ENCODE data around the gene TNFSF9. TPM values are rescaled to one million over a fixed set of nuclear protein-coding genes. Genes with fewer than 3 reads are reported as not detected.

The TNFSF9 gene
- total RNA-seq, 1 donor from 2014 or later, result 0.38 TPM

DNA sequence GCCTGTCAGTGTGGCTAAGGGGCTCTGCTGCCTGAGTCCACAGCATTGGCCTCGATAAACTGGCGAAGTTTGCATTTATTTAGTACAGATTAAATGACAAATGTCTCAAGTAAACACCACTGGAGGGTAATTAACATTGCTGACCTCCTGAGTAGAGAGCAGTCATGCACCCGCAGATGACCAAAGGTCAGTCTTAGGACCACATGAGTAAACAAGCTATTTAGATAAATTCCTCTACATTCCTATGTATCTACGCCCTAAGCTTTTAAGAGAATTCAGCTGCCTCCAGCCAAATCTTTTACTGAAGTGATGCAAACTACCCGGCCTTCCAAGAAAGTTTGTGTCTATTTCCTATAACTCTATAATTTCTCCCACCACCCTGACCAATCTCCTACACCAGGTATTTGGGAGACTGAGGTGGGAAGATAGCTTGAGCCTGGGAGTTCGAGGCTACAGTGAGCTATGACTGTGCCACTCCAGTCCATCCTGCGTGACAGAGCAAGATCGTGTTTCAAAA is 37.2 kb downstream of the TNFSF9 start:
- no peaks in the 10 kb centered on the region for H3K36me3 ChIP-seq
- H3K4me1 ChIP-seq, result no peaks in the 10 kb centered on the region
- H3K9me3 ChIP-seq (replicated peaks), result peaks cover 35% of the 10 kb centered on the region
- intact Hi-C loops (cut with micrococcal nuclease), result no loop called here
- DNase-seq, result no peak
- H3K27ac ChIP-seq (replicated peaks), result no peak overlapping the region
- TF ChIP-seq, protein P1, sequence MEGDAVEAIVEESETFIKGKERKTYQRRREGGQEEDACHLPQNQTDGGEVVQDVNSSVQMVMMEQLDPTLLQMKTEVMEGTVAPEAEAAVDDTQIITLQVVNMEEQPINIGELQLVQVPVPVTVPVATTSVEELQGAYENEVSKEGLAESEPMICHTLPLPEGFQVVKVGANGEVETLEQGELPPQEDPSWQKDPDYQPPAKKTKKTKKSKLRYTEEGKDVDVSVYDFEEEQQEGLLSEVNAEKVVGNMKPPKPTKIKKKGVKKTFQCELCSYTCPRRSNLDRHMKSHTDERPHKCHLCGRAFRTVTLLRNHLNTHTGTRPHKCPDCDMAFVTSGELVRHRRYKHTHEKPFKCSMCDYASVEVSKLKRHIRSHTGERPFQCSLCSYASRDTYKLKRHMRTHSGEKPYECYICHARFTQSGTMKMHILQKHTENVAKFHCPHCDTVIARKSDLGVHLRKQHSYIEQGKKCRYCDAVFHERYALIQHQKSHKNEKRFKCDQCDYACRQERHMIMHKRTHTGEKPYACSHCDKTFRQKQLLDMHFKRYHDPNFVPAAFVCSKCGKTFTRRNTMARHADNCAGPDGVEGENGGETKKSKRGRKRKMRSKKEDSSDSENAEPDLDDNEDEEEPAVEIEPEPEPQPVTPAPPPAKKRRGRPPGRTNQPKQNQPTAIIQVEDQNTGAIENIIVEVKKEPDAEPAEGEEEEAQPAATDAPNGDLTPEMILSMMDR (IDR thresholded peaks at IDR 0.05; ENCODE audit: borderline replicate concordance), result no peak
- no peak overlapping the region for H3K4me3 ChIP-seq
- peaks cover 43% of the 10 kb centered on the region for H3K27me3 ChIP-seq (ENCODE audit: low read depth)

DNA sequence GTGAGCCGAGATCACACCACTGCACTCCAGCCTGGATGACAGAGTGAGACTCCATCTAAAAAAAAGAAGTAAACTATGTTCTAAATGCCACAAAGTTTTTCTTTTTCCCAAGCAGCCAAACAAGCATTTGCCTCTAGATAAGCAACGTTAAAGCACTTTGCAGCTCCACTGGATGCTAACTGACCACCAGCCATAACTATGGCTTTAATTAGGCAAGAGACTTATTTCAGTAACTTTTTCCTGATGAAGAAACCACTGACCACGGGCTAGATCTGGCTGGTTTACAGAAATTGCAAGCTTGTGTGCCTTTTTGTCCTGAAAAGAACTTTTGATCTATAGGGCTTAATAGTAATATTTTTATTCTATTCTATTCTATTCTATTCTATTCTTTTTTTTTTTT is 38.0 kb downstream of the TNFSF9 start:
- DNase-seq, result no peak
- Histone ChIP-seq H3K27ac (replicated peaks) (no peak overlapping the region), H3K27me3 (ENCODE audit: low read depth) (peaks cover 43% of the 10 kb centered on the region), H3K4me1 (no peaks in the 10 kb centered on the region), H3K4me3 (no peak overlapping the region), H3K9me3 (replicated peaks) (peaks cover 28% of the 10 kb centered on the region), H3K36me3 (no peaks in the 10 kb centered on the region)
- intact Hi-C loops (cut with micrococcal nuclease), result no loop called here
- TF ChIP-seq, protein P1 (IDR thresholded peaks at IDR 0.05; ENCODE audit: borderline replicate concordance), result no peak

DNA sequence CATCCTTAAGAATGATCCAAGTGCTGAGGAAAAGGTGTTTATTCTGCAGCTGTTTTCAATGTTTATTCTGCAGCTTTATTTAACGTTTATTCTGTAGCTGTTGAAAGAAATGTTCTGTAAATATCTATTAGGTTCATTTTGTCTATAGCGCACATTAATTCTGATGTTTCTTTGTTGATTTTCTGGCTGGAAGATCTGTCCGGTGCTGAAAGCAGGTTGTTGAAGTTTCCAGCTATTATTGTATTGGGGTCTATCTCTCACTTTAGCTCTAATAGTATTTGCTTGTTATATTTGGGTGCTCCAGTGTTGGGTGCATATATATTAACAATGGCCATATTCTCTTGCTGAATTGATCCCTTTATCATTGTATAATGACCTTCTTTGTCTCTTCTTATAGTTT is 39.9 kb downstream of the TNFSF9 start:
- intact Hi-C loops (cut with micrococcal nuclease), result no loop called here
- Histone ChIP-seq H3K27me3 (ENCODE audit: low read depth) (peaks cover 44% of the 10 kb centered on the region), H3K9me3 (replicated peaks) (peaks cover 16% of the 10 kb centered on the region), H3K36me3 (no peaks in the 10 kb centered on the region), H3K4me1 (no peaks in the 10 kb centered on the region), H3K4me3 (no peak overlapping the region), H3K27ac (replicated peaks) (no peak overlapping the region)
- TF ChIP-seq, protein P1 (IDR thresholded peaks at IDR 0.05; ENCODE audit: borderline replicate concordance), result no peak
- no peak for DNase-seq

DNA sequence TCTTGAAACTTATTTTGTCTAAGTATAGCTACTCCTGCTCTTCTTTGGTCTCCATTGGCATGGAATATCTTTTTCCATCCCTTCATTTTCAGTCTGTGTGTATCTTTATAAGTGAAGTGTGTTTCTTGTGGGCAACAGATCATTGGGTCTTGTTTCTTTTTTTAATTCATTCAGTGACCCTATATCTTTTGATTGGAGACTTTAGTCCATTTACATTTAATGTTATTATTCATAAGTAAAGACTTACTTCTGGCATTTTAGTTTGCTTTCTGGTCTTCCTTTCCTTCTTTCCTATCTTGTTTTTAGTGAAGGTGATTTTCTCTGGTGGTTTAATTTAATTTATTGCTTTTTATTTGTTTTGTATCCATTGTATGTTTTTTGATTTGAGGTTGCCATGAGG is 40.3 kb downstream of the TNFSF9 start:
- H3K4me1 ChIP-seq, result no peaks in the 10 kb centered on the region
- H3K27me3 ChIP-seq (ENCODE audit: low read depth), result peaks cover 44% of the 10 kb centered on the region
- H3K36me3 ChIP-seq, result no peaks in the 10 kb centered on the region
- TF ChIP-seq, protein P1 (IDR thresholded peaks at IDR 0.05; ENCODE audit: borderline replicate concordance), result no peak
- no peak for DNase-seq
- H3K9me3 ChIP-seq (replicated peaks), result peaks cover 16% of the 10 kb centered on the region
- H3K4me3 ChIP-seq, result no peak overlapping the region
- H3K27ac ChIP-seq (replicated peaks), result no peak overlapping the region
- intact Hi-C loops (cut with micrococcal nuclease), result no loop called here

DNA sequence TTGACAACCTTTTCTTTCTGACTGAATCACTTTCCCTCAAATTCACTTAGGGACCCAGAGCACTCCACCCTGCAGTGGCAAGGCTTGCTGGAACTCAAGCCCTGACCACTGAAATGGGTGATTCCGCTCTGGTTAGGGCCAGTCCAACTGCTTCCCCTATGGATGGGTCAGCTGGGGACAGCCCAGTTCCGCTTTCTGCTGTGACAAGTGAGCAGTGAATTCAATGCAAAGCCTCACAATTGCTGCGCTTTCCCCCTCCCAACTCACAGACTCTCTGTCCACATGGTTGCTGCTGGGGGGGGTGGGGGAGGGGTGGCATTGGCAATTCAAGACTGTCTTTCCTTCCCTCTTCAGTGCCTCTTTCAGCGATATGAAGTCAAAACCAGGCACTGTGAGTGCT is 41.4 kb downstream of the TNFSF9 start:
- DNase-seq, result peak; percentile 26
- TF ChIP-seq, protein P1 (IDR thresholded peaks at IDR 0.05; ENCODE audit: borderline replicate concordance), result no peak
- no peaks in the 10 kb centered on the region for H3K36me3 ChIP-seq
- H3K27ac ChIP-seq (replicated peaks), result no peak overlapping the region
- peaks cover 44% of the 10 kb centered on the region for H3K27me3 ChIP-seq (ENCODE audit: low read depth)
- H3K9me3 ChIP-seq (replicated peaks), result peaks cover 16% of the 10 kb centered on the region
- intact Hi-C loops (cut with micrococcal nuclease), result no loop called here
- no peak overlapping the region for H3K4me3 ChIP-seq
- H3K4me1 ChIP-seq, result no peaks in the 10 kb centered on the region

All from left ventricle myocardium inferior (tissue), 1 donor.